ENCODE measurements around the gene THRAP3. TPM values are rescaled to one million over a fixed set of nuclear protein-coding genes. Genes with fewer than 3 reads are reported as not detected.
"Not testable (repeated sequence)": the region's sequence is repeated elsewhere in the genome, so short reads cannot be mapped to it uniquely, and the experiment has no call there.

THRAP3 gene, protein sequence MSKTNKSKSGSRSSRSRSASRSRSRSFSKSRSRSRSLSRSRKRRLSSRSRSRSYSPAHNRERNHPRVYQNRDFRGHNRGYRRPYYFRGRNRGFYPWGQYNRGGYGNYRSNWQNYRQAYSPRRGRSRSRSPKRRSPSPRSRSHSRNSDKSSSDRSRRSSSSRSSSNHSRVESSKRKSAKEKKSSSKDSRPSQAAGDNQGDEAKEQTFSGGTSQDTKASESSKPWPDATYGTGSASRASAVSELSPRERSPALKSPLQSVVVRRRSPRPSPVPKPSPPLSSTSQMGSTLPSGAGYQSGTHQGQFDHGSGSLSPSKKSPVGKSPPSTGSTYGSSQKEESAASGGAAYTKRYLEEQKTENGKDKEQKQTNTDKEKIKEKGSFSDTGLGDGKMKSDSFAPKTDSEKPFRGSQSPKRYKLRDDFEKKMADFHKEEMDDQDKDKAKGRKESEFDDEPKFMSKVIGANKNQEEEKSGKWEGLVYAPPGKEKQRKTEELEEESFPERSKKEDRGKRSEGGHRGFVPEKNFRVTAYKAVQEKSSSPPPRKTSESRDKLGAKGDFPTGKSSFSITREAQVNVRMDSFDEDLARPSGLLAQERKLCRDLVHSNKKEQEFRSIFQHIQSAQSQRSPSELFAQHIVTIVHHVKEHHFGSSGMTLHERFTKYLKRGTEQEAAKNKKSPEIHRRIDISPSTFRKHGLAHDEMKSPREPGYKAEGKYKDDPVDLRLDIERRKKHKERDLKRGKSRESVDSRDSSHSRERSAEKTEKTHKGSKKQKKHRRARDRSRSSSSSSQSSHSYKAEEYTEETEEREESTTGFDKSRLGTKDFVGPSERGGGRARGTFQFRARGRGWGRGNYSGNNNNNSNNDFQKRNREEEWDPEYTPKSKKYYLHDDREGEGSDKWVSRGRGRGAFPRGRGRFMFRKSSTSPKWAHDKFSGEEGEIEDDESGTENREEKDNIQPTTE
- 103 and 131 TPM in 2 replicates for total RNA-seq (2014; rRNA removed; shearing (Covaris generic))

DNA sequence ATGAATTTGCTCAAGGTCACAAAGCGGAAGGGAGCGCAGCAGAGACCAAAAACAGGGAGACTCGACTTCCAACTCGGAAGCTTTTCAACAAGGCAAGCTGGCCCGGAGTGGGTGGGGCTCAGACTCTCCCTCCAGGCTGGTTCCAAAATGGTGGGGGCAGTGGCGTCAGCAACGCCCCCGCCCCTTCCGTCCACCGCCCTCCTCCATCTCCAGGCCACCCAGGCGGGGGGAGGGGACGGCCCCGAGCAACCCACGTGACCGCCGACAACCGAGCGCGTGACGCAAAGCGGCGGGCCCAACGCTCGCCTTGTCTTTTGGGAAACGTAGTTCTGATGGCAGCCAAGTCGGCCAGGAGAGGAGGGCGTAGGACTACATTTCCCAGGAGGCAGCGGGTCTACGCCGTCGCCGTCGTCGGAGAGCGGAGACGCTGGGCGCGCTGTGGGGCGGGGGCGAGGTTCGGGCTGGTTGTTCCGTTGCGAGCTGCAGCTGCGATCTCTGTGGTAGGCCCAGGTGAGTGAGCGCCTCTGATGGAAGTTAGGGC lies at the start of gene THRAP3:
TSS of gene THRAP3 (plus strand) at position 448 of the 541 bp plus-strand sequence. CDS start 58,121 bp downstream, outside the sequence.
- peak; percentile 100 for DNase-seq
- Histone ChIP-seq H3K9me3 (replicated peaks) (no peaks in the 10 kb centered on the region), H3K27me3 (no peaks in the 10 kb centered on the region), H3K4me1 (peaks cover 10% of the 10 kb centered on the region; the same call in 1 of the 2 replicates), H3K4me3 (peak within 1 kb of the TSS; percentile 81), H3K36me3 (peaks cover 22% of the 10 kb centered on the region), H3K27ac (peak within 1 kb of the TSS; percentile 90)

DNA sequence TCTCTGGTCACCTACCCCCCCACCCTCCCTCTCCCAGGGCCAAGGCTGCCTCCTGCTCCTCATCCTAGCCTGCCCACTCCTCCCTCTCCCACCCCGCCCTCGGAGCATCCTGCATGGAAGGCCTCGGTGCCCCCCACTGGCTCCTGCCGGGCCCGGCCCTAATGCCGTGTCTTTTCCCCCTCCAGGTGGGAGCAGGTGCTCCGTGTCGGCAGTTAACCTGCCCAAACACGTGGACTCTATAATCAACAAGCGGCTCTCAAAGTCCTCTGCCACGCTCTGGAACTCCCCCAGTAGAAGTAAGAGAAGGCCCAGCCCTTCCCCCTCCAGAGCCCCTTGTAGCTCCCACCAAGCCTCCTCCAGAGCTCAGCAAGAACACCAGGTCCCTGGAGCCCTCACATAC lies 49.5 kb upstream of the THRAP3 start:
- peaks cover 8% of the 10 kb centered on the region; the same call in 1 of the 2 replicates for H3K4me1 ChIP-seq
- no peak for DNase-seq
- peaks cover 87% of the 10 kb centered on the region for H3K36me3 ChIP-seq
- H3K9me3 ChIP-seq (replicated peaks): no peaks in the 10 kb centered on the region
- no peak overlapping the region for H3K27ac ChIP-seq
- H3K27me3 ChIP-seq: no peaks in the 10 kb centered on the region
- no peak overlapping the region for H3K4me3 ChIP-seq

DNA sequence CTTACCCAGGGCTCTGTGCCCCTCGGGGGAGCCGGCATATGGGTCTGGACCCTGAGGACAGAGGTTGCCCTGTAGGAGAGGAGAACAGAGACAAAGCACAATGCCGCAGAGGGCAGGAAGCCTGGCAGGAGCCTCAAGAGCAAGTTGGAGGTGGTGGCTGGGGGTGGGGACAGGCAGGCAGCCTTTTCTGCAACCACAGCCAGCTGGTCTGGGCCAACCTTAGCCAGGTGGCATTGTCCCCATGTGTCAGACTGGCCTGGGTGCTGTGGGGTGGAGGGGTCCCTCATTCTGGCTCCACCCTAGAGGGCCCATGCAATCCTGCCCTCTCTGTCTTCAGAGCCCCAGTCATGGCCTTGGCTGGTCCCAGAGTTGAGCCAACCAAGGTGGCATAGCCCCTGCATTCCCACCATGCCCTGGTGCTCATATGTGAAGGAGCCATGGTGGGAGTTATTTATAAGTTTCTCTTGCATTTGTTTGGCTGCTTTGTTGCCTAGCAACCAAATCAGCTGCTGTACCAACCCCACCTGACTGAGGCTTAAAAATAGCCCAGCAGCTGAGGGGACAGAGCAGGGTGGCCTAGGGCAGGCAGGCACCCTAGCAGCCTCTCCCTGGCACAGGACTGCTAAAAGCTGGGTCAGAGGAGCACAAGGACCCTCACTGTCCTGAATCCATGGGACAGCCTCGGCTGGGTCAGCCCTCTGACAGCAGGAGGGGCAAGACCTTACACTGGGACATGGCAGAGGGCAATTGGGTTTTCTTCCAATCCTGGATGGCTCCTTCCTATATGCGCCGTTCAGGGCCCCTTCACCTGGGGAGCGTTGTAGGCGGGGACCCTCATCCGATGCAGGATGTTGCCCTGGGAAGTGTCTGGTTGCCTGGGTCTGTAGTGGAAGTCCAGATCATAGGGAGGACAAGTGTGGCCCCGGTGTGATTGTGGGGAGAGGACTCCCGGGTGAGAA lies 48.8 kb upstream of the THRAP3 start:
- peak; percentile 70 to 74 for DNase-seq
- H3K4me1 ChIP-seq: peaks cover 8% of the 10 kb centered on the region; the same call in 1 of the 2 replicates
- H3K27me3 ChIP-seq: no peaks in the 10 kb centered on the region
- peaks cover 87% of the 10 kb centered on the region for H3K36me3 ChIP-seq
- no peaks in the 10 kb centered on the region for H3K9me3 ChIP-seq (replicated peaks)
- H3K4me3 ChIP-seq: no peak overlapping the region
- H3K27ac ChIP-seq: no peak overlapping the region

DNA sequence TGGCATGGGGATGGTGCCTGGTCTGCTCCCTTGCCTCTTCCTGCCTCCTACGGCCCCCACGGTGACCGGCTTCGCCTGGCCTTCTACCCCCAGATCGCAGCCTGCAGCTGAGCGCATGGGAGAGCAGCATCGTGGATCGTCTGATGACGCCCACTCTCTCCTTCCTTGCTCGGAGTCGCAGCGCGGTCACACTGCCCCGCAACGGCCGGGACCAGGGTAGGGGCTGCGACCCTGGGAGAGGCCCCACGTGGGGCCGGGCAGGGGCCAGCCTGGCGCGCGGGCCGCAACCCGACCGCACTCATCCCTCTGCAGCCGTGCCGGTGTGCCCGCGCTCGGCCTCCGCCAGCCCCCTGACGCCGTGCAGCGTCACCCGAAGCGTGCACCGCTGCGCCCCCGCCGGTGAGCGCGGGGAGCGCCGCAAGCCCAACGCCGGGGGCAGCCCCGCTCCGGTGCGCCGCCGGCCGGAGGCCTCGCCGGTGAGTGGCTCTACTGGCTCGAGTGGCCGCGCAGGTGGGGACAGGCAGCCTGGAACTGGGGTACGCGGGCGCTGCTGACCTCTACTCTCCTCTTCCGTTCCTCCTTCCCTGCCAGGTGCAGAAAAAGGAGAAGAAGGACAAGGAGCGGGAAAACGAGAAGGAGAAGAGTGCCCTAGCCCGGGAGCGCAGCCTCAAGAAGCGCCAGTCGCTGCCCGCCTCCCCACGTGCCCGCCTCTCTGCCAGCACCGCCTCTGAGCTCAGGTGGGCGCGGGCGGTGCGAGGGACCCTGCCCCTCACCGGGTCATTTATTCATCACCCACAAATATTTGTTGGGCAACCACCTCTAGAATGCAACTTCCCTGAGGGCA lies 47.9 kb upstream of the THRAP3 start:
- no peak overlapping the region for H3K27ac ChIP-seq
- peaks cover 8% of the 10 kb centered on the region; the same call in 1 of the 2 replicates for H3K4me1 ChIP-seq
- peaks cover 87% of the 10 kb centered on the region for H3K36me3 ChIP-seq
- no peaks in the 10 kb centered on the region for H3K27me3 ChIP-seq
- H3K9me3 ChIP-seq (replicated peaks): no peaks in the 10 kb centered on the region
- DNase-seq: no peak
- H3K4me3 ChIP-seq: no peak overlapping the region

DNA sequence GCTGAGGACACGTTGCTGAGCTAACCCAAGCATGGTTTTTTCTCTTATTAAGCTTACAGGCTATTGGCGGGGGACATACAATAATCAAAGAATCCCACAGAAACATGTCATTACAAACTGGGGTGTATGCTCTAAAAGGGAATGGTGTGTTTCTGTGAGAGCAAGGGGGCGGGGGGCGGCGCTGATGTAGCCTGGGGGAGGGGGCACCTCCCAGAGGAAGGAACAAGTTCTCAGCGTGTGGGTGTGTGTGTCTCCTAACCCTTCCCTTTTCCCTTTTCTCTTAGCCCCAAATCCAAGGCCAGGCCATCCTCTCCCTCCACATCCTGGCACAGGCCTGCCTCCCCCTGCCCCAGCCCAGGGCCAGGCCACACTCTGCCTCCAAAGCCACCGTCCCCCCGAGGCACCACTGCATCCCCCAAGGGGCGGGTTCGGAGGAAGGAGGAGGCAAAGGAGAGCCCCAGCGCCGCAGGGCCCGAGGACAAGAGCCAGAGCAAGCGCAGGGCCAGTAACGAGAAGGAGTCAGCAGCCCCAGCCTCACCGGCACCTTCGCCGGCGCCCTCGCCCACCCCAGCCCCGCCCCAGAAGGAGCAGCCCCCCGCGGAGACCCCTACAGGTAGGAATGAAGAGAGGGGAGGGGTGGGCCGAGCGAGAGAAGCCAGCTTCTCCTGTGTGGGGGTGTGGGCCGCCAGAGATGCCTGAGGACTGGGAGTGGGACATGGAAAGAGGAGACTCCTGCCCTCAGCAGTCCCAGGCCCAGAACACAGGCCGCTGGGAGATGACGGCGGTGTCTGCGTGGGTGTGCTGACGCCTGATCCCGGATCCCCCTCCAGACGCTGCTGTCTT lies 46.4 kb upstream of the THRAP3 start:
- no peak for DNase-seq
- H3K36me3 ChIP-seq: peaks cover 80% of the 10 kb centered on the region
- H3K27ac ChIP-seq: no peak overlapping the region
- H3K9me3 ChIP-seq (replicated peaks): no peaks in the 10 kb centered on the region
- no peaks in the 10 kb centered on the region for H3K27me3 ChIP-seq
- H3K4me3 ChIP-seq: no peak overlapping the region
- peaks cover 8% of the 10 kb centered on the region; the same call in 1 of the 2 replicates for H3K4me1 ChIP-seq

DNA sequence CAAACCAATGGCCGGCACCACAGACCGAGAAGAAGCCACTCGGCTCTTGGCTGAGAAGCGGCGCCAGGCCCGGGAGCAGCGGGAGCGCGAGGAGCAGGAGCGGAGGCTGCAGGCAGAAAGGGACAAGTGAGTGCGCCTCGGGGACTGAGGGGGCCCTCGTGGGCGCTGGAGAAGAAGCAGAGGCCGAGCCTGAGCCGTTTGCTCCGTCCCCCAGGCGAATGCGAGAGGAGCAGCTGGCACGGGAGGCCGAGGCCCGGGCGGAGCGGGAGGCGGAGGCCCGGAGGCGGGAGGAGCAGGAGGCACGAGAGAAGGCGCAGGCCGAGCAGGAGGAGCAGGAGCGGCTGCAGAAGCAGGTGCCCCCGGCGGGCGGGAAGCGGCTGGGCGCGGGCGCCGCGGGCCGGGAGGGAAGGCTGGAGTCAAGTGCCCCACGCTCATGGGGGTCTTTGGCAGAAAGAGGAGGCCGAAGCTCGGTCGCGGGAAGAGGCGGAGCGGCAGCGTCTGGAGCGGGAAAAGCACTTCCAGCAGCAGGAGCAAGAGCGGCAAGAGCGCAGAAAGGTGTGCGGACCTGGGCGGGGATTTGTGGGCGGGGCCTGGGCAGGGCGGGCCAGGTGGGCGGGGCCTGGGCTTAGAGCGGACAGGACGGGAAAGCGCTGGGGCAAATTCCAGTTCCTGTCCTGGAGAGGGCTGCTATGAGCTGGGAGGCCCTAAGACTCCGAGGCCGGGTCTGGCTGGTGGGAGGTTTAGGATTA lies 45.6 kb upstream of the THRAP3 start:
- H3K36me3 ChIP-seq: peaks cover 72% of the 10 kb centered on the region
- H3K4me1 ChIP-seq: peaks cover 8% of the 10 kb centered on the region; the same call in 1 of the 2 replicates
- DNase-seq: no peak
- H3K4me3 ChIP-seq: no peak overlapping the region
- no peaks in the 10 kb centered on the region for H3K27me3 ChIP-seq
- no peaks in the 10 kb centered on the region for H3K9me3 ChIP-seq (replicated peaks)
- no peak overlapping the region for H3K27ac ChIP-seq

DNA sequence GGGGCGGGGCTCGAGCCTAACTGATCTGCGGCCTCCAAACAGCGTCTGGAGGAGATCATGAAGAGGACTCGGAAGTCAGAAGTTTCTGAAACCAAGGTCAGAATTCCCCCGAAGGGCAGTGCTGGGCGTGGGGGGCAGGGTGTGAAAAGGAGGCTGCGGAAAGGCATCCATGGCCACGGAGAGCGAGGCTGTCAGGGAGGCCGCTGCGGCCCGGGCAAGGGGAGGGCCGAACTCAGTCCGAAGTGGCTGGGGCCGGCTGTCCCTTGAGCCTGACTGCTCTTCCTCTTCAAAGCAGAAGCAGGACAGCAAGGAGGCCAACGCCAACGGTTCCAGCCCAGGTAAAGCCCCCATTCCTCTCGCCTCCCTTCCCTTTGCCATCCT lies 45.0 kb upstream of the THRAP3 start:
- DNase-seq: no peak
- Histone ChIP-seq H3K27ac (no peak overlapping the region), H3K27me3 (no peaks in the 10 kb centered on the region), H3K9me3 (replicated peaks) (no peaks in the 10 kb centered on the region), H3K4me1 (peaks cover 8% of the 10 kb centered on the region; the same call in 1 of the 2 replicates), H3K36me3 (peaks cover 66% of the 10 kb centered on the region), H3K4me3 (no peak overlapping the region)

DNA sequence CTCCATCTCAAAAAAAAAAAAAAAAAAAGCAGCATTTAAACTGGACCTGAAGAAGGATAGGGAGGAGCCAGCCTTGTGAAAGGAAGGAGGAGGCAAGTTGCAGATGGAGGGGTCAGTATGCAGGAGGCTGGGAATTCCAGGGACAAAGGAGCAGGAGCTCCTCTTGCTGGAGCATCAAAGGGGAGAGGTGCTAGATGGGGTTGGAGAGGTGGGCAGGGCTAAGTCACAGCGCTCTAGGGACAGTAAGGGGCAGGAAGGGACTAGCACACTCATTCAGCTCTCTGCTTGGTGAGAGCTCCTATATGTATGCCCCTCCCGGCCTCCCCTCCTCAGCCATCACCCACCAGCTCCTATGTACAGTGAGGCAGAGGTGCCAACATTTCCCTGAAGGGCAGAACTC lies 41.5 kb upstream of the THRAP3 start:
- H3K4me3 ChIP-seq: no peak overlapping the region
- peaks cover 3% of the 10 kb centered on the region; the same call in 1 of the 2 replicates for H3K4me1 ChIP-seq
- H3K9me3 ChIP-seq (replicated peaks): no peaks in the 10 kb centered on the region
- H3K36me3 ChIP-seq: peaks cover 39% of the 10 kb centered on the region
- no peak for DNase-seq
- no peak overlapping the region for H3K27ac ChIP-seq
- H3K27me3 ChIP-seq: no peaks in the 10 kb centered on the region

DNA sequence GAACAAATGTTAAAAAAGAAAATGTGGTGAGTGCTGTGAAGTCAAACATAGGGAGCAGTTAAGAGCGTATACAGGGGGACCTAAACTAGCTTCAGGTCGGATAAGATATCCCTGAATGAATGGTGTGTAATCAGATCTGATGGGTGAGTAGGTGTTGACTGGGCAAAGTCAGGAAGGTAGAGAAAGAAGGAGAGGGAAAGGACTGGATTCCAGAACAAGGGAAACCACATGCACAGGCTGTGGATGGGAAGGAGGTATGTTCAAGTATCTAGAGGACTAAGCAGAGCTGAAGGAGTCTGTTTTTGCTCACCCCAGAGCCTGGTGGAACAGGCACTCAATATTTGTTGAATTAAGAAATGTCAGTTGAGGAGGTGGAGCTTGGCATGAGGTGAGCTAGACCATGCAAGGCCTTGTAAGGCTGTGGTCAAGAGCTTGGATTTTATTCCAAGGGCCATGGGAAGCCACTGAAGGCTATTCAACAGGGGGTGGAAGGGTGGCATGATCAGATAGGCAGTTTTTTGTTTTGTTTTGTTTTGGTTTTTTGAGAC lies 40.9 kb upstream of the THRAP3 start:
- Histone ChIP-seq H3K27me3 (no peaks in the 10 kb centered on the region), H3K4me1 (peaks cover 5% of the 10 kb centered on the region; the same call in 1 of the 2 replicates), H3K36me3 (peaks cover 35% of the 10 kb centered on the region), H3K9me3 (replicated peaks) (no peaks in the 10 kb centered on the region), H3K4me3 (no peak overlapping the region), H3K27ac (no peak overlapping the region)
- DNase-seq: no peak

DNA sequence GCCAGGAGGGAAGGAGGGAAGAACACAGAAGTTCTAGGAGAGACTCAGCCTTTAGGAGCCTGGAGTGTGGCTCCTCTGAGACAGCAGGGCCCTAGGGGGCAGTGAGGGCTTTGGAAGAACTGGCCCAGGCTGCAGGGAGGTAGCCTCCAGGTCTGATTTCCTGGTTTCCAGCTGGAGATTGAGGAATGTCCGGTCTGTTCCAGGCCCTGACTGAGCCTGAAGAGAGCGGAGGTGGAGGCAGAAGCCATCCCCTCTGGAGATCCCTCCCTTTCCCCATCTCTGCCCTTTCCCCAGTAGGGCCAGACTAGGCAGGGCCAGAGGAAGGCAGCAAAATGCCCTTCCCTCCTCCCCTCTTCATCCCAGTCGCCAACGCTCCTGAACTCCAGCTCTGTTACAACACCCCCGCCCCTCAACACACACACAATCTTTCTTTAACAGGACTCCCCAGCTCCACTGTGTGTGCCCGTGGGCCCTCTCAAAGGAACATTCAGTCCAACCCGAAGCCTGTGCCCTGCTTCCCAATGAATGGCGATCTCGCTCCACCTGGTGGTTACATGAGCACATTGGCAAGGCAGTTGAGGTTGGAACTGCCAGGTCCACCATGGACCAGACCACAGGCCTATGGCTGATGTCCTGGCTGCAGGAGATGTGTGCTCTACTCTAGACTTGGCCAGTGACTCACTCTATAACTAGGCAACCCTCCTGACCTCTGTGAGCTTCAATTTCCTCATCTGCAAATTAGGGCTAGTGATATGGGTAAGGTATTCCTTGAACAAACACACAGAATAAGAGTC lies 36.2 kb upstream of the THRAP3 start:
- peak; percentile 91 to 96 for DNase-seq
- H3K4me3 ChIP-seq: peak overlapping the region; percentile 15
- peak overlapping the region; percentile 2; the same call in 1 of the 2 replicates for H3K27ac ChIP-seq
- no peaks in the 10 kb centered on the region for H3K36me3 ChIP-seq
- H3K9me3 ChIP-seq (replicated peaks): no peaks in the 10 kb centered on the region
- peaks cover 5% of the 10 kb centered on the region; the same call in 1 of the 2 replicates for H3K4me1 ChIP-seq
- H3K27me3 ChIP-seq: peaks cover under 1% of the 10 kb centered on the region; the same call in 1 of the 2 replicates

DNA sequence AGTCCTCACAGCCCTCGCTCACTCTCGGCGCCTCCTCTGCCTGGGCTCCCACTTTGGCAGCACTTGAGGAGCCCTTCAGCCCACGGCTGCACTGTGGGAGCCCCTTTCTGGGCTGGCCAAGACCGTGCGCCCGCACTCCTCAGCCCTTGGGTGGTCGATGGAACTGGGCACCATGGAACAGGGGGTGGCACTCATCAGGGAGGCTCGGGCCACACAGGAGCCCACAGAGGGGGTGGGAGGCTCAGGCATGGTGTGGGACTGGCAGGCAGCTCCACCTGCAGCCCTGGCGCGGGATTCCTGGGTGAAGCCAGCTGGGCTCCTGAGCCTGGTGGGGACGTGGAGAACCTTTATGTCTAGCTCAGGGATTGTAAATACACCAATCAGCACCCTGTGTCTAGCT lies 27.4 kb upstream of the THRAP3 start:
- not testable (repeated sequence) for H3K4me3 ChIP-seq; H3K27ac ChIP-seq; DNase-seq; H3K9me3 ChIP-seq (replicated peaks); H3K27me3 ChIP-seq; H3K4me1 ChIP-seq; H3K36me3 ChIP-seq
